ENCODE results near the gene AKNA. TPM values are rescaled to one million over a fixed set of nuclear protein-coding genes. Genes with fewer than 3 reads are reported as not detected.

AKNA gene
- total RNA-seq, 1 experiment from 2014 or later: 29.3 TPM

GRCh38 chr9:114364134-114365041, 23.4 kb downstream of the AKNA start (continued):
- TF ChIP-seq FOXP4 (CRISPR knock-in tag; IDR thresholded peaks at IDR 0.05) (no peak), IRF1 (CRISPR knock-in tag; IDR thresholded peaks at IDR 0.05) (no peak)

GRCh38 chr9:114363424-114363823, 24.4 kb downstream of the AKNA start:
- Mint-ChIP-seq H3K27ac (no peak overlapping the region), H3K4me1 (peaks cover 9% of the 10 kb centered on the region), H3K4me3 (no peak overlapping the region), H3K9me3 (no peaks in the 10 kb centered on the region), H3K36me3 (peaks cover 43% of the 10 kb centered on the region), H3K27me3 (ENCODE audit: low read depth) (no peaks in the 10 kb centered on the region)
- TF ChIP-seq JAZF1 (CRISPR knock-in tag; IDR thresholded peaks at IDR 0.05): no peak
- TF ChIP-seq PRDM15 (CRISPR knock-in tag; IDR thresholded peaks at IDR 0.05): no peak
- TF ChIP-seq NR1H2 (CRISPR knock-in tag; IDR thresholded peaks at IDR 0.05): no peak
- TF ChIP-seq ZNF423 (CRISPR knock-in tag; IDR thresholded peaks at IDR 0.05): no peak
- no peak for TF ChIP-seq PREB (CRISPR knock-in tag; IDR thresholded peaks at IDR 0.05; ENCODE audit: borderline replicate concordance)
- no peak for TF ChIP-seq ZNF425 (CRISPR knock-in tag; conservative IDR thresholded peaks at IDR 0.05)
- no peak for TF ChIP-seq SMAD4 (CRISPR knock-in tag; IDR thresholded peaks at IDR 0.05)
- TF ChIP-seq FOXK1 (CRISPR knock-in tag; IDR thresholded peaks at IDR 0.05): no peak
- no peak for TF ChIP-seq ZNF396 (CRISPR knock-in tag; IDR thresholded peaks at IDR 0.05; ENCODE audit: borderline replicate concordance)
- TF ChIP-seq STAT6 (CRISPR knock-in tag; conservative IDR thresholded peaks at IDR 0.05; ENCODE audit: low read depth): no peak
- TF ChIP-seq USF2 (CRISPR knock-in tag; IDR thresholded peaks at IDR 0.05): no peak
- no peak for TF ChIP-seq E2F1 (CRISPR knock-in tag; IDR thresholded peaks at IDR 0.05)
- ChIA-PET POLR2A (interaction anchor here (0.6 kb wide), 1 partner anchor 15 kb away, joined by 3 read pairs; no protein-coding TSS in a partner anchor), CTCF (interaction anchor here (0.8 to 1.4 kb wide), 3 partner anchors 16 to 24 kb away, joined by 3 to 4 read pairs (median 3); no protein-coding TSS in a partner anchor)
- DNase-seq (ENCODE audit: low spot score) (no peak), ATAC-seq (no peak)
